ENCODE results near the gene MTFMT.

Gene MTFMT

GRCh38 chr15:64981812-64982431 lies 47.5 kb downstream of the MTFMT start:
- no peak for DNase-seq

- no peak for DNase-seq
These were observed 50.2 kb downstream of the MTFMT start for GRCh38 chr15:64979252-64979710.

- no peak for DNase-seq
These were observed 54.0 kb downstream of the MTFMT start for GRCh38 chr15:64975390-64975789.

DNA sequence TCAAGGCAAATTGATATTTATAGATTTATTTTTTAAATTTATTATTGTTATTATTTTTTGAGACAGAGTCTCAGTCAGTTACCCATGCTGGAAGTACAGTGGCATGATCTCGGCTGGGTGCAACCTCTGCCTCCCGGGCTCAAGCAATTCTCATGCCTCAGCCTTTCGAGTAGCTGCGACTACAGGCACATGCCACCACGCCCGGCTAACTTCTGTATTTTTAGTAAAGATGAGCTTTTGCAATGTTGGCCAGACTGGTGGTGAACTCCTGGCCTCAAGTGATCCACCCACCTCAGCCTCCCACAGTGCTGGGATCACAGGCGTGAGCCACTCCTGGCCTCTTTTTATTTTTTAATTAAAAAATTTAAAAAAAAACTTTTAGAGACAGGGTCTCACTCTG lies 58.7 kb downstream of the MTFMT start:
- no peak for DNase-seq

- DNase-seq = no peak
These were observed 60.0 kb downstream of the MTFMT start for GRCh38 chr15:64969401-64969800.

- no peak for DNase-seq
These were observed 68.4 kb downstream of the MTFMT start for GRCh38 chr15:64961013-64961412.

GRCh38 chr15:64960153-64960552 lies 69.3 kb downstream of the MTFMT start:
- no peak for DNase-seq

DNA sequence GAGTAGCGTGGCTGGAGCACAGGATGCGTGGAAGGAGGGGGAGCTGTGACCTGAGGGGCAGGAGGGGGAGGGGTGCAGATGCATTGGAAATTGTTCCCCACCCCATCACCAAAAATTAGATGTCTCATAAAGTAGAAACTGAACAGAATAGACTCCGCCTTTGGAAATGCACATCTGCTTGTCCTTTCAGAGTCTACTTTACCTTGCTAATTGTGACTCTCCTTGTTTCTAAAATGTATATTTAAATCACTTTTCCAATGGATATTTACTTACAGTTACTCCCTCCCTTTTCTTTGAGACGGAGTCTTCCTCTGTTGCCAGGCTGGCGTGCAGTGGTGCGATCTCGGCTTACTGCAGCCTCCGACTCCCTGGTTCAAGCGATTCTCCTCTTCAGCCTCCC lies 70.3 kb downstream of the MTFMT start:
- no peak for DNase-seq

DNA sequence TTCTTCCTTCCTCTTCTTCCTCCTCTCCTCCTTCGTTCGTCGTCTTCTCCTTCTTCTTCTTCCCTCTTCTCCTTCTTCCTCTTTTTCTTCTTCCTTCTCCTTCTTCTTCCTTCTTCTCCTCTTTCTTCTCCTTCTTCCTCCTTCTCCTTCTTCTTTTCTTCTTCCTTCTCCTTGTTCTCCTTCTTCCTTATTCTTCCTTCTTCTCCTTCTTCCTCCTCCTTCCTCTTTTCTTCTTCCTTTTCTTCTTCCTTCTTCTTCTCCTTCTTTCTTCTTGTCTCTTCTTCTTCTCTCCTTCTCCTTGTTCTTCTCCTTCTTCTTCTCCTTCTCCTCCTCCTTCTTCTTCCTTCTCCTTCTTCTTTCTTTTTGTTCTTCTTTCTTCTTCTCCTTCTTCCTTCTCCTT lies 75.0 kb downstream of the MTFMT start:
- no peak for DNase-seq

- no peak for DNase-seq
These were observed 77.5 kb downstream of the MTFMT start for GRCh38 chr15:64951777-64952418.
